ENCODE measurements around the gene LRRC61.

The LRRC61 gene

DNA sequence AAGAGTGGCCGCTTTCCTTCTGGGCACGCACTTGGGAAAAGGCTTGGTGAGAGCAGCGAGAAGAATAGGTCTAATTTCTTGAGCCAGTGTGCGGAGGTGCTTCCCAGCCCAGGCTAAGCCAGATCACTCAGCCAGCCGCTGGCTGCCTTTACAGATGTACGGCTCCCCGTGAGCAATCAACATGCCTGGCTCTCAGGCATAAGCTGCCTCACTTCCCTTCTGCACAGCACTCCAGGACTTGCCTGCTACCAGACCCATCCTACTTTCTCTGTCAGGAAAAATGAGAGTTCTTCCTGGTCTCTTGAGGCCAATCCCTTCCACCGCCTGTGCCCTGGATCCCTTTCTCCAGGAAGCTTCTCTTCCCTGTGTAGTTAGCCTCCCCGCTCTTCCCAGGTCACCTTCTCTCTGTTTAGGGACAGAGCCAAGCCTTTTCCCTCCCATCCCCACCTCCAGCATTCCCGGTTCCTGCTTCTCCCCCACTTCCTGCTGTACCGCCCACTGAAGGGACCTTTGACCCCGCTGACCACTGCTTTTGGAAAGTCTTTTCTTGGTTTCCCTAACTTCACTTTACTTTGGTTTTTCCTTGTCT lies 1.3 kb downstream of the LRRC61 start:
- TF ChIP-seq TEAD4 (IDR thresholded peaks at IDR 0.05) (no peak), TCF12 (IDR thresholded peaks at IDR 0.05; ENCODE audit: low read depth) (no peak), CEBPB (IDR thresholded peaks at IDR 0.05) (no peak), EP300 (IDR thresholded peaks at IDR 0.05; ENCODE audit: borderline replicate concordance) (no peak), NFIC (IDR thresholded peaks at IDR 0.05) (no peak), YY1 (IDR thresholded peaks at IDR 0.05; ENCODE audit: low read depth) (no peak), FOXM1 (IDR thresholded peaks at IDR 0.05; ENCODE audit: borderline replicate concordance, low read depth) (no peak), REST (IDR thresholded peaks at IDR 0.05; ENCODE audit: low read depth) (no peak), RAD21 (IDR thresholded peaks at IDR 0.05; ENCODE audit: low read depth) (no peak), ZBTB7A (IDR thresholded peaks at IDR 0.05; ENCODE audit: low read depth) (no peak)
- TF ChIP-seq, protein P1, sequence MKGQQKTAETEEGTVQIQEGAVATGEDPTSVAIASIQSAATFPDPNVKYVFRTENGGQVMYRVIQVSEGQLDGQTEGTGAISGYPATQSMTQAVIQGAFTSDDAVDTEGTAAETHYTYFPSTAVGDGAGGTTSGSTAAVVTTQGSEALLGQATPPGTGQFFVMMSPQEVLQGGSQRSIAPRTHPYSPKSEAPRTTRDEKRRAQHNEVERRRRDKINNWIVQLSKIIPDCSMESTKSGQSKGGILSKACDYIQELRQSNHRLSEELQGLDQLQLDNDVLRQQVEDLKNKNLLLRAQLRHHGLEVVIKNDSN (IDR thresholded peaks at IDR 0.05), result no peak

- TF ChIP-seq TCF12 (IDR thresholded peaks at IDR 0.05; ENCODE audit: low read depth), result no peak
- TF ChIP-seq YY1 (IDR thresholded peaks at IDR 0.05; ENCODE audit: low read depth), result no peak
- TF ChIP-seq, protein P1 (IDR thresholded peaks at IDR 0.05), result no peak
- no peak for TF ChIP-seq EGR1 (IDR thresholded peaks at IDR 0.05)
- TF ChIP-seq, protein P2, sequence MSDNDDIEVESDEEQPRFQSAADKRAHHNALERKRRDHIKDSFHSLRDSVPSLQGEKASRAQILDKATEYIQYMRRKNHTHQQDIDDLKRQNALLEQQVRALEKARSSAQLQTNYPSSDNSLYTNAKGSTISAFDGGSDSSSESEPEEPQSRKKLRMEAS (IDR thresholded peaks at IDR 0.05), result no peak
- TF ChIP-seq EP300 (IDR thresholded peaks at IDR 0.05; ENCODE audit: borderline replicate concordance), result no peak
- no peak for TF ChIP-seq CEBPB (IDR thresholded peaks at IDR 0.05)
- no peak for TF ChIP-seq TAF1 (IDR thresholded peaks at IDR 0.05; ENCODE audit: low read depth)
- no peak for TF ChIP-seq REST (IDR thresholded peaks at IDR 0.05; ENCODE audit: low read depth)
- no peak for TF ChIP-seq CREB1 (IDR thresholded peaks at IDR 0.05; ENCODE audit: low read depth)
- TF ChIP-seq NFIC (IDR thresholded peaks at IDR 0.05), result no peak
- TF ChIP-seq FOXM1 (IDR thresholded peaks at IDR 0.05; ENCODE audit: borderline replicate concordance, low read depth), result no peak
- TF ChIP-seq RAD21 (IDR thresholded peaks at IDR 0.05; ENCODE audit: low read depth), result no peak
- no peak for TF ChIP-seq TEAD4 (IDR thresholded peaks at IDR 0.05)
These were observed 2.0 kb downstream of the LRRC61 start for GRCh38 chr7:150325110-150325611.

DNA sequence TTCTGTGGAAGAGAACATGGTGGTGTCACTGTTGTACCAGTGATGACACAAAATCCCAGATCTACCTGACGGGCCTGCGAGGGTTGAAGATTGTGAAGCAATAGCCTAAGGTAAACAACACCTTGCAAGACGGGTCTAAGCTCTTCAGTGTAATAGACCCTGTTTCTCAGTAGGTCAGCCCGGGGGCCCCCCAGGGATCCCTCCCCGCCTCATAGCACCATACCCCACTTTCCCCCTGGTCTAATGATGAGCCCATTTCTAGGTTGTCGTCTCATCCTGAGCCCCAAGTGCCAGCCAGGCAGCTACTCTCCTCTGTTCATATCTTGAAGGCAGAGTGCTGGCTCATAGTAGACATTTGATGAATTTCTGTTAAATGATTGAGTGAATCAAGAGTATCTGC lies 2.7 kb downstream of the LRRC61 start:
- no peak for TF ChIP-seq YY1 (IDR thresholded peaks at IDR 0.05; ENCODE audit: low read depth)
- TF ChIP-seq, protein P2 (IDR thresholded peaks at IDR 0.05), result no peak

GRCh38 chr7:150326657-150327268 lies 3.6 kb downstream of the LRRC61 start:
- TF ChIP-seq, protein P1 (IDR thresholded peaks at IDR 0.05), result no peak
- TF ChIP-seq RAD21 (IDR thresholded peaks at IDR 0.05; ENCODE audit: low read depth) (no peak), ZBTB7A (IDR thresholded peaks at IDR 0.05; ENCODE audit: low read depth) (no peak), YY1 (IDR thresholded peaks at IDR 0.05; ENCODE audit: low read depth) (no peak), TCF12 (IDR thresholded peaks at IDR 0.05; ENCODE audit: low read depth) (no peak), REST (IDR thresholded peaks at IDR 0.05; ENCODE audit: low read depth) (no peak), TAF1 (IDR thresholded peaks at IDR 0.05; ENCODE audit: low read depth) (no peak), TEAD4 (IDR thresholded peaks at IDR 0.05) (no peak), EGR1 (IDR thresholded peaks at IDR 0.05) (no peak), NFIC (IDR thresholded peaks at IDR 0.05) (no peak), CREB1 (IDR thresholded peaks at IDR 0.05; ENCODE audit: low read depth) (no peak), CEBPB (IDR thresholded peaks at IDR 0.05) (no peak), EP300 (IDR thresholded peaks at IDR 0.05; ENCODE audit: borderline replicate concordance) (no peak), FOXM1 (IDR thresholded peaks at IDR 0.05; ENCODE audit: borderline replicate concordance, low read depth) (no peak)
- TF ChIP-seq, protein P2 (IDR thresholded peaks at IDR 0.05), result no peak

Data from Ishikawa (cell line).